IMR-90 (cell line): Measurements from ENCODE around the gene AZU1.
"Not testable (repeated sequence)": the region's sequence is repeated elsewhere in the genome, so short reads cannot be mapped to it uniquely, and the experiment has no call there.

Experiments used
- BHLHE40 ChIP-seq: fragments of 150-350 bp; IDR thresholded peaks from 2 replicates; pipeline ENCODE4 v1.6.1; 2016; ENCODE audit warnings: mild to moderate bottlenecking, low read depth, low read length
- CEBPB ChIP-seq: IDR thresholded peaks from 2 replicates; pipeline ENCODE4 v1.6.1; 2012; ENCODE audit warnings: low read depth, low read length, improper control_type of control experiment
- CHD1 ChIP-seq: IDR thresholded peaks from 2 replicates; pipeline ENCODE4 v1.6.1; 2012; ENCODE audit warnings: low read depth, low read length, improper control_type of control experiment
- CTCF ChIP-seq: conservative IDR thresholded peaks from 2 replicates; pipeline ENCODE4 v1.5.1; 2012; ENCODE audit warnings: mild to moderate bottlenecking, low read depth, low read length, improper control_type of control experiment
- ELK1 ChIP-seq: fragments of 150-350 bp; IDR thresholded peaks from 2 replicates; pipeline ENCODE4 v1.6.1; 2016; ENCODE audit warnings: low read depth, mild to moderate bottlenecking, low read length, moderate library complexity, borderline replicate concordance
- MAFK ChIP-seq: IDR thresholded peaks from 2 replicates; pipeline ENCODE4 v1.6.1; 2012; ENCODE audit warnings: low read depth, low read length, improper control_type of control experiment
- MAZ ChIP-seq: IDR thresholded peaks from 2 replicates; pipeline ENCODE4 v1.6.1; 2012; ENCODE audit warnings: low read depth, mild to moderate bottlenecking, low read length, improper control_type of control experiment, moderate library complexity, borderline replicate concordance
- MXI1 ChIP-seq: IDR thresholded peaks from 2 replicates; pipeline ENCODE4 v1.6.1; 2012; ENCODE audit warnings: low read depth, mild to moderate bottlenecking, low read length, moderate library complexity, borderline replicate concordance
- POLR2A ChIP-seq: IDR thresholded peaks from 2 replicates; pipeline ENCODE4 v1.6.1; 2012; ENCODE audit warnings: mild to moderate bottlenecking, low read depth, low read length
- RAD21 ChIP-seq: IDR thresholded peaks from 2 replicates; pipeline ENCODE4 v1.6.1; 2012; ENCODE audit warnings: low read length, improper control_type of control experiment
- RCOR1 ChIP-seq: IDR thresholded peaks from 2 replicates; pipeline ENCODE4 v1.6.1; 2012; ENCODE audit warnings: mild to moderate bottlenecking, low read length, improper control_type of control experiment; ENCODE audit not compliant: insufficient replicate concordance
- RFX5 ChIP-seq: IDR thresholded peaks from 2 replicates; pipeline ENCODE4 v1.8.0; 2012; ENCODE audit warnings: low read depth, mild to moderate bottlenecking, low read length, moderate library complexity
- SMC3 ChIP-seq: fragments of 150-350 bp; IDR thresholded peaks from 2 replicates; pipeline ENCODE4 v1.6.1; 2016; ENCODE audit warnings: low read depth, mild to moderate bottlenecking, antibody characterized with exemption, low read length, moderate library complexity
- USF2 ChIP-seq: fragments of 150-350 bp; IDR thresholded peaks from 2 replicates; pipeline ENCODE4 v1.6.1; 2017; ENCODE audit warnings: mild to moderate bottlenecking, antibody characterized with exemption, low read length, low read depth

GRCh38 chr19:842802-843179 lies 15.2 kb downstream of the AZU1 start:
- TF ChIP-seq CTCF, RCOR1, CHD1, MAZ, SMC3, MXI1, RAD21, MAFK, RFX5, BHLHE40, CEBPB, USF2, POLR2A, ELK1: not testable (repeated sequence)
